LNCAP (cell line): ENCODE data around the gene RNU11.

Experiments
- TF ChIP-seq, protein P1 (sequence below): fragments of 450-650 bp; IDR thresholded peaks from 2 replicates; pipeline ENCODE4 v1.5.1; 2017; ENCODE audit warnings: mild to moderate bottlenecking

Gene RNU11

DNA sequence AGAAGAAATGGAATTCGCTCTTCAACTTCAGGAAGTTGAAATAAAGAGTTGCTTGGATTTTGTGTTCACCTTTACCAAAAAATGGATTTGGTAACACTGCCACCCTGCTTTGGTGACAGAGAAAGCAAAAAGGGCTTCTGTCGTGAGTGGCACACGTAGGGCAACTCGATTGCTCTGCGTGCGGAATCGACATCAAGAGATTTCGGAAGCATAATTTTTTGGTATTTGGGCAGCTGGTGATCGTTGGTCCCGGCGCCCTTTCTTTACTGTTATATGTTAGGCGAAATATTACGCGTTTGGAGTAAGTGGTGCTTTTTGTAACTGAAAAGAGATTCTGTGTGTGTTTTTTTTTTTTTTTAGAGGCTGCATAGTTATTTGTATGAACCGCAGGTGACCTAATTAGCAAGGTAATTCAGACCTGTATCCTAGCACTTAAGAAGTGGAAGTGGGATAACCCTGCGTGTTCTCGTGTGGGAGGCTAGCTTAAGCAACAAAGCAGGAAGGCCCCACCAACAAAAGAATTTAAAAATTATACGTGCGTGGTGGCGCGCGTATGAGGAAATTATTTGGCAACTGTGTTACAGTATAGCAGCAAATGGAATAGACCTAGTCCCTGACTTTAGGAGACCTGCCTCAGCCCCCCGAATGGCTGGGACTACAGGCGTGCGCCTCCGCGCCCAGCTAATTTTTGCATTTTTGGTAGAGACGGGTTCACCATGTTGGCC lies at the start of gene RNU11:
Gene RNU11, plus strand, starts transcription at position 127 of the 725 bp plus-strand sequence.
- TF ChIP-seq, protein P1, sequence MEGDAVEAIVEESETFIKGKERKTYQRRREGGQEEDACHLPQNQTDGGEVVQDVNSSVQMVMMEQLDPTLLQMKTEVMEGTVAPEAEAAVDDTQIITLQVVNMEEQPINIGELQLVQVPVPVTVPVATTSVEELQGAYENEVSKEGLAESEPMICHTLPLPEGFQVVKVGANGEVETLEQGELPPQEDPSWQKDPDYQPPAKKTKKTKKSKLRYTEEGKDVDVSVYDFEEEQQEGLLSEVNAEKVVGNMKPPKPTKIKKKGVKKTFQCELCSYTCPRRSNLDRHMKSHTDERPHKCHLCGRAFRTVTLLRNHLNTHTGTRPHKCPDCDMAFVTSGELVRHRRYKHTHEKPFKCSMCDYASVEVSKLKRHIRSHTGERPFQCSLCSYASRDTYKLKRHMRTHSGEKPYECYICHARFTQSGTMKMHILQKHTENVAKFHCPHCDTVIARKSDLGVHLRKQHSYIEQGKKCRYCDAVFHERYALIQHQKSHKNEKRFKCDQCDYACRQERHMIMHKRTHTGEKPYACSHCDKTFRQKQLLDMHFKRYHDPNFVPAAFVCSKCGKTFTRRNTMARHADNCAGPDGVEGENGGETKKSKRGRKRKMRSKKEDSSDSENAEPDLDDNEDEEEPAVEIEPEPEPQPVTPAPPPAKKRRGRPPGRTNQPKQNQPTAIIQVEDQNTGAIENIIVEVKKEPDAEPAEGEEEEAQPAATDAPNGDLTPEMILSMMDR: no peak

DNA sequence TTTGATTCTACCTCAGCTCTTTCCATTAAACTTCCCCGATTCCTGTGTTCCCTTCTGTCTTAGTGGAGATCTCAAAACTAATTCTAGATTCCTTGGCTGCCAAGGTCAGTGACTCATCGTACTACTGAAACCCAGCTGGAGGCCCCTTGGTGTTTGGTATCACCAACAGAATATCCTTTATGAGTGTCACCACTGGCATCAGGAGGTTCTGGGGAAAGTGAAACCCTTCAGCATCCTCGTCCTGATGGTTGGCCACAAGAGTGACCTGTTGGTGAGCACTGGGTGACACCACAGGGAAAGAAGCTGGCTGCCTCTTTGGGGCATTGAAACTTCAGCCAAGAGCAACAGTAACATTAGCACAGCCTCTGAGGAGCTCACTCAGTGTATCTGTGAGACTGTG lies 46.7 kb upstream of the RNU11 start:
- TF ChIP-seq, protein P1: no peak

GRCh38 chr1:28602536-28603439 lies 45.6 kb upstream of the RNU11 start:
- TF ChIP-seq, protein P1: peak; percentile 58; the same call in 1 of the 2 replicates

- TF ChIP-seq, protein P1: no peak
Measured at GRCh38 chr1:28604411-28604810, 44.0 kb upstream of the RNU11 start.

DNA sequence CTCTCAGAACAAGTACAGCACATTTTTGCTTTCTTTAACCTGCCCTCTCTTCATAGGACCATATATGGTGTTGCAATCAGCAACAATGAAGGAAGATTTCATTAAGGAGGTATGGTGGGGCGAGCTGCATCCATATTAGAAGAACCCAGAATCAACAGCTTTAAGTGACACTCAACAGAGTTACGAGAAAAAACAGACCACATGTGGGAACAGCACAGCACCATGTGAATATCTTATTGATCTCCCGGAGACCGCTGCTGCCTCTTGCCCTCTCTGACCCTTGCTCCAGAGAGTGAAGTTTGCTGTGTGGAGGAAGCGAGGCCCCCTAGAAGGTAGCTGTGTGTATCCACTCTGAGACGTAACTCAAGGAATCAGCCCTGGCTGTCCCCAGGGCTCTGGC lies 43.4 kb upstream of the RNU11 start:
- TF ChIP-seq, protein P1: no peak

- TF ChIP-seq, protein P1: no peak
Measured at GRCh38 chr1:28606771-28607170, 41.6 kb upstream of the RNU11 start.

DNA sequence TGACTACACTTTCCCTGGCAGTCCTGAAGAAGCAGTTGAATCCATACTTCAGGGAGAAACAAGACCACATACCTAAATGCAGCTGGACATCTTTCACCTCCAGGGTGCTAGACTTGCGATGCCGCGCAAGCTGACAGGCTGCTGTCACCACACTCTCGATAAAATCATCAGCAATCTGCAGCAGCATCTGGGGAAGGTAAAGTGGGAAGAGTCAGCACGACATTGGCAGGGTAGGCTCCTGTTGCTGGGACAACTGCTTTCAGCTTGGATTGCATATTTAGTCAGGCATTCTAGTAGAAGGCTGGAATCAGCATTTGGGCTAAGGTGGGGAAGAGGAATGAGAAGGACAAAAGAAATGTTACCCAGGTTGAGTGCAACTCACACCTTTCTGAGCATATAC lies 35.2 kb upstream of the RNU11 start:
- TF ChIP-seq, protein P1: no peak
